AG04449 (cell line): ENCODE data around the gene DTD1.
"Not testable (repeated sequence)": the region's sequence is repeated elsewhere in the genome, so short reads cannot be mapped to it uniquely, and the experiment has no call there.

Experiments used
- CTCF ChIA-PET: fragments of 350-600 bp; formaldehyde crosslinking; extraction: SDS; loops from one replicate; lab custom pipeline; 2021; ENCODE audit warnings: antibody characterized with exemption; lab: Yijun Ruan, JAX
- POLR2A ChIA-PET: fragments of 400-600, 350-600 bp; formaldehyde crosslinking; extraction: SDS; loops from one replicate; lab custom pipeline; 2020; ENCODE audit warnings: antibody characterized with exemption, inconsistent platforms; lab: Yijun Ruan, JAX
- DNase-seq: peaks from one replicate; pipeline ENCODE4 v3.0.0-alpha.2; 2010; ENCODE audit warnings: low read depth, low spot score
- H3K4me3 ChIP-seq: 2 replicates; pipeline ENCODE4 v1.5.1; 2011; ENCODE audit warnings: low read depth, mild to moderate bottlenecking, control low read depth, low read length
- CTCF ChIP-seq: IDR thresholded peaks from one replicate; pipeline ENCODE4 v1.5.1; 2011; ENCODE audit warnings: mild to moderate bottlenecking, moderate library complexity, low read length, control low read depth, inconsistent platforms; ENCODE audit not compliant: insufficient read depth; ENCODE audit errors: missing control alignments

Gene DTD1

DNA sequence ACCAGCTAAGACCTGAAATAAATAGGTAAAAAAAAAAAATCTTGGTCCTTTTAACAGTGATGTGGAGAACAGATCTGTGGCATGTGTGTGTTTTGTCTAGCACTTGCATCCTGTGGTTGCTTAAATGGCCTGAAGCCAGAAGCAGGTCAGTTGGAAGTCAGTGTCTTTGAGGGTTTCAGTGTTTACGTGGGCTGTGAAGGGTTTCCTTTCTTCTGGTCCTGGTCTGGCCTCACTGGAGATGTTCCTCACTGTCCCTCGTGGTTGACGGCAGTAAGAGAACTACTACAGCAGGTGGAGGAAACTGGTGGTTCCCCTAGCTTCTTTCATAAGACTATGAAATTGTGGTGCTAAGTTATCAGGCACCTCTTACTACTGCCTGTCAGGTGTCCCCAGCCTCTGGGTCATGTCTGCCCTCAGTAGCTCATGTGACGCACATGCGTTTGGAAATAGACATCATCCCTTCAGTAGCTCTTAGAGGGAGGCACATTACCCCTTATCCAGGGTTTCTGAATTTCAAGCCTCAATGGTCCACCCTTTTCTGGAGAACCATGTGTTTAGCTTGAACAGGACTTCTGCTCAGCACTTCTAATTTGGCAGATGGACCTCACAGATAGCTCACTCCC lies 166.3 kb downstream of the DTD1 start:
- no peak for TF ChIP-seq CTCF
- DNase-seq: no peak
- CTCF ChIA-PET: no interaction called here
- POLR2A ChIA-PET: interaction anchor here (0.6 kb wide), 1 partner anchor 443 kb away, joined by 3 read pairs; no protein-coding TSS in a partner anchor
- no peak overlapping the region for H3K4me3 ChIP-seq

DNA sequence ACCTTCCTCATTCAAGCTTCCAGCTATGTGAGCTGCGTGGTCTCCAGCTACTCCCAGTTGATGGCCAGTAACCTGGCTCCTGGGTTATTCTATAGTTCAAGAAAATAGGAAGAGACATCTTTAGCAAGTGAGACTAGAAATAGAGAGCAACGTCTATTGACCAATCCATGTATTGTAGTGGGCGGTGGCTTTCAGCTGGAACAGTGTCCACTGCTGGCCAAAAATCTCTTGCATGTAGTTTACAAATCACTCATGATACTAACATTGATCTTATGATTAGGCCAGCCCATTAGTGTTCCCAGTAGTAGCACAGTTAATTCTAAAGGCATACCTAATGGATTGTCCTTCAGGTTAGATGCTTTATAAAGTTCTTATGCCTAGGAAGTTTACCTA lies 166.8 kb downstream of the DTD1 start:
- ChIA-PET CTCF (no interaction called here), POLR2A (interaction anchor here (0.6 kb wide), 1 partner anchor 442 kb away, joined by 3 read pairs; no protein-coding TSS in a partner anchor)
- H3K4me3 ChIP-seq: no peak overlapping the region
- no peak for DNase-seq
- no peak for TF ChIP-seq CTCF

DNA sequence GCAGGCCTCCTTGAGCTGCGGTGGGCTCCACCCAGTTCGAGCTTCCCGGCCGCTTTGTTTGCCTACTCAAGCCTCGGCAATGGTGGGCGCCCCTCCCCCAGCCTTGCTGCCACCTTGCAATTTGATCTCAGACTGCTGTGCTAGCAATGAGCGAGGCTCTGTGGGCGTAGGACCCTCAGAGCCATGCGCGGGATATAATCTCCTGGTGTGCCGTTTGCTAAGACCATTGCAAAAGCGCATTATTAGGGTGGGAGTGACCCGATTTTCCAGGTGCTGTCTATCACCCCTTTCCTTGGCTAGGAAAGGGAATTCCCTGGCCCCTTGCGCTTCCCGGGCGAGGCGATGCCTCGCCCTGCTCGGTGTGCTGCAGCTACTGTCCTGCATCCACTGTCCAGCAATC lies 173.0 kb downstream of the DTD1 start:
- CTCF ChIA-PET: interaction anchor here (0.7 kb wide), 1 partner anchor 21 kb away, joined by 3 read pairs; no protein-coding TSS in a partner anchor
- POLR2A ChIA-PET, H3K4me3 ChIP-seq, DNase-seq: not testable (repeated sequence)

- H3K4me3 ChIP-seq: no peak overlapping the region
- TF ChIP-seq CTCF: no peak
- ChIA-PET CTCF (no interaction called here), POLR2A (no interaction called here)
- DNase-seq: no peak
These were observed 179.8 kb downstream of the DTD1 start for GRCh38 chr20:18767676-18768075.

DNA sequence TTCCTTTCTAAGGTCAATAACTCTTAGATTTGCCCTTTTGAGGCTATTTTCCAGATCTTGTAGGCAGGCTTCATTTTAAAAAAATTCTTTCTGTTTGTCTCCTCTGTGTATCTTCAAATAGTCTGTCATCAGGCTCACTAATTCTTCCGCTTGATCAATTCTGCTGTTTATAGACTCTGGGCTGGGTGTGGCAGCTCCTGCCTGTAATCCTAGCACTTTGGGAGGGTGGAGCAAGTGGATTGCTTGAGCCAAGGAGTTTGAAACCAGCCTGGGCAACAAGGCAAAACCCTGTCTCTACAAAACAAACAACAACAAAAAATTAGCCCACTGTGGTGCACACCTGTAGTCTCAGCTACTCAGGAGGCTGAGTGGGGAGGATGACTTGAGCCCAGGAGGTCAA lies 185.7 kb downstream of the DTD1 start:
- ChIA-PET CTCF (no interaction called here), POLR2A (no interaction called here)
- no peak overlapping the region for H3K4me3 ChIP-seq
- no peak for DNase-seq
- TF ChIP-seq CTCF: no peak

- ChIA-PET CTCF (no interaction called here), POLR2A (no interaction called here)
- H3K4me3 ChIP-seq: no peak overlapping the region
- DNase-seq: no peak
- TF ChIP-seq CTCF: no peak
These were observed 186.4 kb downstream of the DTD1 start for GRCh38 chr20:18774207-18774606.

- no peak for DNase-seq
- ChIA-PET POLR2A (no interaction called here), CTCF (no interaction called here)
- H3K4me3 ChIP-seq: no peak overlapping the region
- no peak for TF ChIP-seq CTCF
These were observed 187.8 kb downstream of the DTD1 start for GRCh38 chr20:18775633-18776032.
